HCT116 (cell line): ENCODE measurements around the gene SLC50A1.

Experiments
- CEBPB ChIP-seq: IDR thresholded peaks from 2 replicates; pipeline ENCODE4 v1.6.1; 2012; ENCODE audit warnings: low read depth
- CTCF ChIP-seq, 3 experiments: fragments of 200-600 bp in 1 of 3; sonication (generic) in 1 of 3; IDR thresholded peaks in 2 of 3; conservative IDR thresholded peaks in 1 of 3; 2 replicates each; pipeline ENCODE4 v1.5.1; 2012 to 2017; ENCODE audit warnings: low read depth in 2 of 3, low read length in 2 of 3, antibody characterized with exemption in 1 of 3, borderline replicate concordance in 1 of 3, control low read depth in 1 of 3, mild to moderate bottlenecking in 1 of 3, mixed read lengths in 1 of 3, mixed run types in 1 of 3, moderate library complexity in 1 of 3; ENCODE audit not compliant: insufficient read depth in 1 of 3
- EZH2 ChIP-seq: fragments of 200-600 bp; sonication (generic); IDR thresholded peaks from 2 replicates; pipeline ENCODE4 v1.6.1; 2017; ENCODE audit warnings: antibody characterized with exemption, mixed run types
- EZH2phosphoT487 ChIP-seq: fragments of 200-600 bp; IDR thresholded peaks from 2 replicates; pipeline ENCODE4 v1.6.1; 2018; ENCODE audit warnings: antibody characterized with exemption, borderline replicate concordance
- POLR2A ChIP-seq: IDR thresholded peaks from 2 replicates; pipeline ENCODE4 v1.7.0; 2011; ENCODE audit warnings: borderline replicate concordance; ENCODE audit not compliant: insufficient read depth, insufficient read length; ENCODE audit errors: extremely low read depth
- POLR2AphosphoS5 ChIP-seq: IDR thresholded peaks from 2 replicates; pipeline ENCODE4 v1.6.1; 2011; ENCODE audit warnings: mild to moderate bottlenecking, low read depth, low read length, moderate library complexity
- RAD21 ChIP-seq: IDR thresholded peaks from 2 replicates; pipeline ENCODE4 v1.6.1; 2012; ENCODE audit warnings: low read depth, mild to moderate bottlenecking
- SIN3A ChIP-seq: IDR thresholded peaks from 2 replicates; pipeline ENCODE4 v1.6.1; 2012; ENCODE audit warnings: low read depth
- SP1 ChIP-seq: IDR thresholded peaks from 2 replicates; pipeline ENCODE4 v1.6.1; 2012; ENCODE audit warnings: low read depth
- ZFX ChIP-seq: fragments of 450-650 bp; IDR thresholded peaks from 2 replicates; pipeline ENCODE4 v1.6.1; 2017
- ZNF274 ChIP-seq: fragments of 200-500 bp; sonication (Bioruptor generic); IDR thresholded peaks from 2 replicates; pipeline ENCODE4 v1.6.1; 2014; ENCODE audit warnings: mild to moderate bottlenecking, low read depth, low read length, inconsistent platforms
- TF ChIP-seq, protein P1 (sequence below): IDR thresholded peaks from 2 replicates; pipeline ENCODE4 v1.6.1; 2012; ENCODE audit warnings: low read depth

DNA sequence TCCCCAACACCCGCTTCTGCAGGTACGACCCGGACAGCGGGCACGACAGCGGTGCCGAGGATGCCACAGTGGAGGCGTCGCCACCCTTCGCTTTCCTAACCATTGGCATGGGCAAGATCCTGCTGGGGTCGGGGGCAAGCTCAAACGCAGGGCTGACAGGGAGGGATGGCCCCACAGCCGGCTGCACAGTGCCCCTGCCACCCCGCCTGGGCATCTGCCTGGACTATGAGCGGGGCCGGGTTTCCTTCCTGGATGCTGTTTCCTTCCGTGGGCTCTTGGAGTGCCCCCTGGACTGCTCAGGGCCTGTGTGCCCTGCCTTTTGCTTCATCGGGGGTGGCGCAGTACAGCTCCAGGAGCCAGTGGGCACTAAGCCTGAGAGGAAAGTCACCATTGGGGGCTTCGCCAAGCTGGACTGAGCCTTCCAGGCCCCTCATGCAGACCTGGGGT lies 48.1 kb downstream of the SLC50A1 start:
- TF ChIP-seq, protein P1, sequence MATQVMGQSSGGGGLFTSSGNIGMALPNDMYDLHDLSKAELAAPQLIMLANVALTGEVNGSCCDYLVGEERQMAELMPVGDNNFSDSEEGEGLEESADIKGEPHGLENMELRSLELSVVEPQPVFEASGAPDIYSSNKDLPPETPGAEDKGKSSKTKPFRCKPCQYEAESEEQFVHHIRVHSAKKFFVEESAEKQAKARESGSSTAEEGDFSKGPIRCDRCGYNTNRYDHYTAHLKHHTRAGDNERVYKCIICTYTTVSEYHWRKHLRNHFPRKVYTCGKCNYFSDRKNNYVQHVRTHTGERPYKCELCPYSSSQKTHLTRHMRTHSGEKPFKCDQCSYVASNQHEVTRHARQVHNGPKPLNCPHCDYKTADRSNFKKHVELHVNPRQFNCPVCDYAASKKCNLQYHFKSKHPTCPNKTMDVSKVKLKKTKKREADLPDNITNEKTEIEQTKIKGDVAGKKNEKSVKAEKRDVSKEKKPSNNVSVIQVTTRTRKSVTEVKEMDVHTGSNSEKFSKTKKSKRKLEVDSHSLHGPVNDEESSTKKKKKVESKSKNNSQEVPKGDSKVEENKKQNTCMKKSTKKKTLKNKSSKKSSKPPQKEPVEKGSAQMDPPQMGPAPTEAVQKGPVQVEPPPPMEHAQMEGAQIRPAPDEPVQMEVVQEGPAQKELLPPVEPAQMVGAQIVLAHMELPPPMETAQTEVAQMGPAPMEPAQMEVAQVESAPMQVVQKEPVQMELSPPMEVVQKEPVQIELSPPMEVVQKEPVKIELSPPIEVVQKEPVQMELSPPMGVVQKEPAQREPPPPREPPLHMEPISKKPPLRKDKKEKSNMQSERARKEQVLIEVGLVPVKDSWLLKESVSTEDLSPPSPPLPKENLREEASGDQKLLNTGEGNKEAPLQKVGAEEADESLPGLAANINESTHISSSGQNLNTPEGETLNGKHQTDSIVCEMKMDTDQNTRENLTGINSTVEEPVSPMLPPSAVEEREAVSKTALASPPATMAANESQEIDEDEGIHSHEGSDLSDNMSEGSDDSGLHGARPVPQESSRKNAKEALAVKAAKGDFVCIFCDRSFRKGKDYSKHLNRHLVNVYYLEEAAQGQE = no peak
- TF ChIP-seq POLR2A (no peak), CTCF (IDR thresholded peaks at IDR 0.05 in 2 of 3, conservative IDR thresholded peaks at IDR 0.05 in 1 of 3; ENCODE audit: borderline replicate concordance in 1 of 3, insufficient read depth in 1 of 3, low read depth in 2 of 3, low read length in 2 of 3) (no peak), ZFX (no peak), CEBPB (no peak), SIN3A (no peak), EZH2phosphoT487 (no peak), EZH2 (no peak), ZNF274 (no peak), POLR2AphosphoS5 (no peak), SP1 (no peak), RAD21 (no peak)
